Putamen (tissue), 1 donor: Measurements from ENCODE around the gene RAB31.

ENCODE experiments used
- DNase-seq: peaks from one replicate; pipeline ENCODE4 v3.0.0-alpha.2; 2016; ENCODE audit warnings: low spot score

The RAB31 gene

DNA sequence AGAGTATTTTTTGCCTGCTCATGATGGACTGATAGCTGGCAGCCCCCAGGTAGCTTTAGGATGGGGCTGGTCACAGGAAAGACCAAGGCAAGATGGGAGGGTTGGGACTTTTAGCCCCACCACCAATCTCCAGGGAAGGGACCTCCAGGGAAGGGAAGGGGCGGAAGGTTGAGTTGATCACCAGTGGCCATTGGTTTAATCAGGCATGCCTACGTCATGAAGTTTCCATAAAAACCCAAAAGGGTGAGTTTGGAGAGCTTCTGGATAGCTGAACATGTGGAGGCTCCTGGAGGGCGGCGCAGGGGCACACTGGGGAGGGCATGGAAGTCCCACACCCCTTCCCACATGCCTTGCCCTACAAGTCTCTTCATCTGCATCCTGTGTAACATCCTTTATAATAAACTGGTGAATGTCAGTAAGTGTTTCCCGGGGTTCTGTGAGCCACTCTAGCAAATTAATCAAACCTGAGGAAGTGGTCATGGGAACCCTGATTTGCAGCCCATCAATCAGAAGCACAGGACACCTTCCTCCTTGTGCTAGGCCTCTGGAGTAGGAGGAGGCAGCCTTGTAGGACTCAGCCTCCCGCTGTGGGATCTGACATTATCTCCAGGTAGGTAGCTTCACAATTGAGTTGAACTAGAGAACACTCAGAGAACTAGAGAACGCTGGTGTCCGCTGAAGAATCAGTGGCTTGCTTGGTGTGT, 30.3 kb downstream of the RAB31 start:
- DNase-seq = no peak

DNA sequence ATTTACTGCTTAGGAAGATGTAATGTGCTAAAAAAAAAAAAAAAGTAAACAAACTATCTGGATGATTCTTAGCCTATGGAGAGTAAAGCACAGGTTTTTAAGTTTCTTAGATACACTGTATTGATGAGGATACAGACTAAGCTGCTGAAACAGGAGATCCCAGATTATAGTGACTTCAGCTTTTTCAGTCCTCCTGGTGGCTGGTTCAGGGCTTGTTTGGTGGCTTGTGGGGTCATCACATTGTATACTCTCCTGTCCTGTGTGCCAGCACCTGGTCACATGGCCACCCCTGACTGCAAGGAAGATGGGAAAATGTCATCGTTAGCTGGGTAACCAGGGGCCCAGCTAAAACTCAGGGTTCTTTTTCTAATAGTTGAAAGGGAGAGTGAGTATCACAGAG, 31.4 kb downstream of the RAB31 start:
- no peak for DNase-seq

DNA sequence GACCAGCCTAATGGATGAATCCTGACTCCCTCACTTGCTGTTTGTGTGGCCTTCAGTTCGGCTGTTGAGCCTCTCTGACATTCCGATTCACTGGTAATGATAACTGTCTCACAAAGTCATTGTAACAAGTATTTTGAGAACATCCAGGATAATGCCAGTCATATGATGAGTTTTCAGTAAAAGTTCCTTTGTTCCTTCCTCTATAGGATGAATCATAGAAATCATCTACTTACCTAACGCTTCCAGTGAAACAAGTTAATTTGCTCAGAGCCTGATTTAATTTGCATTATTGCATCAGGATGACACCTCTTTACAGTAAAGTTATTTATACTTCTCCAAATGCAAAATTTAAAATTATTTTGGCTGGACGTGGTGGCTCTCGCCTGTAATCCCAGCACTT, 32.0 kb downstream of the RAB31 start:
- DNase-seq = peak; percentile 39

DNA sequence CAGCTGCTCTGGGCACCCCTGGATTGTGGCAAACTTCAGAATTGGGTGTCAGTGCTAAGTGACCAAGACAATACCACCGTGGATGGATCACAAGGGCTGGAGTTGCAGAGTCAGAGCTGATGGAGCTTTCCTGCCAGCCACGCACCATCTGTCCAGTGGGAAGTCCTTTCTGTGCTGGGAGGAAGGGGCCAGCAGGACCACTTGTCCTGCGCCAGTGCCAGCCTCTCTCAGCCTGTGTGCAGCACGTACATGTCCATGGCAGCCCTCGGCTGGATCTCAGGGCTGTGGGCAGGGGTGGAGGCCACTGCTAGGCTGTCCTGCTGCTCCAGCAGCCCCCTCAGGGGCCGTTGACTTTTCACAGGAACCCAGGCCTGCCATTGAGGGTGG, 33.3 kb downstream of the RAB31 start:
- DNase-seq = no peak

DNA sequence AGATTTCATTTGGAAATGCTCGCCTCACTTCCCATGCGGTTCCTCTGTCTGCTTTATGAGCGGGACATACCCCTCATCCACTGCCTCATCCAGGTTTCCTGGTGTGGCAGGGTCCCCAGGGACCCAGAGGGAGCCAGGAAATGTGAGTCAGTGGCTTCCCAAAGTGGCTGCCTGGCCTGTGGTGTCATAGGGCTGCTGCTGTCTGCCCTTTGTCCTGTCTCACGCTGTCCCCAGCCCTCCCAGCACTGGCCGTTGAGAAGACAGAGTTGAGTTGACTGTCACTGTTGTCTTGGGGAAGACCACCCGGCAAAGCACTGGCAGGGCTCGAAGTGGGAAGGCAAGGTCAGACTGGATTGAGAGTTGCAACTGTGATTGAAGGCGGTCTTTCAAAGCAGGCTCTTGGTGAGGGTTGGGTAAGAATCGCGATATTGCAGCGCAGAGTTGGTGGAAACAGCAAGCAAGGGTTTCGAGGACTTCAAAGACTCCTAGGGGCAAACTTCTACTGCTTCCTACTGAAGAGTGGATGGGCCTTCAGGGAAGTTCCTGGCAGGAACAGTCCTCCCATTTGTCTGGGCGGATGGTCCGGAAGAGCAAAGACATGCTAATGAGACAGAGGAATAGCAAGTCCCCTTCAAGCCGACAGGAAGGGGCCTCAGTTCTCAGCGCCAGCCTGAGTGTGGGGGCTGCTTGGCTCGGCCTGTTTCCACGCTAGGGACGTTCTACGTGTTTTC, 33.9 kb downstream of the RAB31 start:
- DNase-seq = no peak

DNA sequence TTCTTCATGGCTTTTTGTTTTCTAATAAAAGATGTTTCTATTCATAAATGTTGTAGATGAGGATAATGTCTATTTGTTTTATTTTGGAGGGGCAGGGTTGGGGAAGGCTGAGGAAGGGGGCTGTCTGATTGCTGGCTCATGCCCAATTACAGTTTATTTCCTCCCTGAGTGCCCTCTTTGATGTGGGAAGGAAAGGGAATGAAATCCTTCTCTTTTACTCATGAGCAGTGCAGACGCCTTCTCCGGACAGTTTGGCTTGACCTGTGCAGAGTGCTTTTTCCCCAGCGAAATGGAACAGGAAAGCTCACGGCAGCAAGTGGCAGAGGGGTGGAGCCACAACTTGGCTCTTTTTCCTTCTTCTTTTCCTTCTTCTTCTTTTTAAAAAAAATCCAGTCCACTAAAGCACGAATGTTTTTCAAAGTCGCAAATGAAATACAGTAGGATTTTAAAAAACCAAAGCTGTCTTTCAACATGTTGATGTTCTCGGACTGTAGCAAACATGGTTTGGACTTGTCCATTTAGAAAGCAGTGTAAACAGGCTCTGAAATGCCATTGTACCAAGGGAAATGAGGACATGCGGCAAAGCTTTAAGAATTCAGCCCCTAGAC, 34.5 kb downstream of the RAB31 start:
- DNase-seq = no peak

DNA sequence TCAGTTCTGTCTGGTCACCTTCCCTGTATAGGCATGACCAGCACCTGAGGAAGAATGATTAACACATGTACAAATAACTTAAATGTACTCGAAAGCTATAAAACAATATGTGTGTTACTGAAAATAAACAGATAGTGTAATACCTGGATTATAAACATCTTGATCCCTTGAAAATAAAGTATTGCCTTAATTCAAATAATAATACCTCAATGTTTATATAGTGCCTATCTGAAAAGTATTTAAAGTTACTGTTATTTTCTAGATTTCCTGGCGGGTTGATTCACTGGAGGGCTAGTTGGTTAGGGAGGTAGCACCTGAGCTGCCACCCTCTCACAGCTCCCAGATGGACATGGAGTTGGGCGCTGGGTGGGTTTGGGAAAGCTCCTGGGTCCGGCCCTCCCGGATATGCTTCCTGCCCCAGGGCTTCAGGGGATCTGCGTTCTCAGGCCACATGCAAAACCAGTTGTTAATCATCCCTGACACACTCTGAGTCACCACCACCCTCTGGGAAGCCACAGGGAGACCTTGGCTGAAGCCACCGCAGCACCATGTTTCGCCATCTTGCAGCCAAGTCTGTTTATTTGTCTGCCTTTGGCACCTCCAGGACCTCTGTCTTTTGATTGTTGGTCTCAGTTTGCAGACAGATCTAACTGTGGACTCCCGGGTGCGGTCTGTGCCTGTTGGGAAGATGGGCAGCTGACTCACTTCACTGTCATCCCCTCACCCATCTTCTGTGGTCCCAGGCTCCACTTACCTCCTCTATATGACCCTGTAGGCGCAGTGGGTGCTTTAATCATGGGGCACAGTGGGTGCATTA, 35.3 kb downstream of the RAB31 start:
- no peak for DNase-seq

DNA sequence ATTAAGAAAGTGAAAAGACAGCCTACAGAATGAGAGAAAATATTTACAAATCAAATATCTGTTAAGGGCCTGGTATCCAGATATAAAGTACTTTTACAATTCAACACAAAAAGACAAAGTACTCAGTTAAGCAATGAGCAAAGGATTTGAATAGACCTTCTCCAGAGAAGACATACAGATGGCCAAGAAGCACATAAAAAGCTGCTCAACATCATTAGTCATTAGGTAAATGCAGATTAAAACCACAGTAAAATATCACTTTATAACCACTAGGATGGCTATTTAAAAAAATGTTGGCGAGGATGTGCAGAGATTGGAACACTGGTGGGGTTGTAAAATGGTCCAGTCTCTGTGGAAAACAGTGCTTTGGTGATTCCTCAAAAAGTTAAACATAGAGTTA, 38.9 kb downstream of the RAB31 start:
- DNase-seq = no peak

DNA sequence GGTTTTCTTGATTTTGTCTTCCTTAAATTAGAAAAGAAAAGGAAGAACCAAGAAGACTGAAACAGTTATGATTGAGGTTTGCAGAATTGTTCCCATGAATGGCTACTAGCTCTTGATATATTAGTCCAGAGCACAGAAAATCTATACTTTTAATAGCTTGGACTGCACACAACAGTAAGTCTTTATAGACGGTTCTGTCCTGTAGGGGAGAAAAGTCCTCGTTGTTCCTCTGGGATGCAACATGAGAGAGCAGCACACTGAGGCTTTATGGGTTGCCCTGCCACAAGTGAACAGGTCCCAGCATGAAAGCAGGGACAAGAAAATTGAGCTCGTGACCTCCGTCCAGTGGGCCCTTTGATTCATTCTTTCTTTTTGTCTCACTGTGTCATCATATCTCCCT, 41.5 kb downstream of the RAB31 start:
- DNase-seq = no peak

DNA sequence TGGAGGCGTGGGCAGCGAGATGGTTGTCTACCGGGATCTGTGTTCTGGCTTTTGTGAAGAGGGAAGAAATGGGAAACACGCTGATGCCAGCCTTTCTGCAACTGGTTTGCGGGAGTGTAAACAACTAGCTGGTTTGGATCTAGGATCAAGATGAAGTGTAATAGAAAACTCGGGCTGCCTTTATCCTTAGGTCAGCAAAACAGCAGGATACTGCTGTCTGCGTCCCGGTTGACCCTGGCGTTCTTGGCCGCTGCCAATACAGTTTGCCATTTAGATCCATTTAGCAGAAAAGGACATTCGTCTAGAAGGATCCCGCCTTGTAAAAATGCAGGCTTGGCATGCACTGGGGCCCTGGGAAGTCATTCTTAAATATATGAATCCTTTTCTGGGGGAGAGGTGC, 42.0 kb downstream of the RAB31 start:
- no peak for DNase-seq

DNA sequence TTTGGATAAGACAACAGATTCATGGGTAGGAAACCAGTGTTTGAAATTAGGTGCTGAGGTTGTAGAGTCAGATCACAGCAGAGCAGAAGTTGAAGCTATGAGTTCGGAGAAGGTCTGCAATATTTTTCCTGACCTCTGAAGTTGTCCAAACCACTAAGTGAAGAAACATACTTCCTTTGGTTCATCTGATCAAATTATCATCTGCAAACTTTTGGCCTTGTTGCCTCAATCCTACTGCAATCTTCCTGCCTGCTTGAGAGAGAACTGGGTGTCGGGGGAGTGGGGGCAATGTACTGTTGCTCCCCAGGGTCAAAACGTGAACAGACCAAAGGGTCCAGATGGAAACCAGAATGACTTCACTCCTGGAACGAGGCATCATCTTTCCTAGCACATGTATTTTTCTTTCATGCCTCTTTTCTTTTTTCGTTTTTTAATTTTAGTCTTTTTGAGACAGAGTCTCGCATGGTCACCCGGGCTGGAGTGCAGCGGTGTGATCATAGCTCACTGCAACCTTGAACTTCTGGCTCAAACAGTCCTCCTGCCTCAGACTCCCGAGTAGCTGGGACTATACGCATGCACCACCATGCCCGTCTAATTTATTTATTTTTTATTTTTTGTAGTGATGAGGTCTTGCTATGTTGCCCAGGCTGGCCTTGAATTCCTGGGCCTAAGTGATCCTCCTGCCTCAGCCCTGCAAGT, 42.7 kb downstream of the RAB31 start:
- no peak for DNase-seq

DNA sequence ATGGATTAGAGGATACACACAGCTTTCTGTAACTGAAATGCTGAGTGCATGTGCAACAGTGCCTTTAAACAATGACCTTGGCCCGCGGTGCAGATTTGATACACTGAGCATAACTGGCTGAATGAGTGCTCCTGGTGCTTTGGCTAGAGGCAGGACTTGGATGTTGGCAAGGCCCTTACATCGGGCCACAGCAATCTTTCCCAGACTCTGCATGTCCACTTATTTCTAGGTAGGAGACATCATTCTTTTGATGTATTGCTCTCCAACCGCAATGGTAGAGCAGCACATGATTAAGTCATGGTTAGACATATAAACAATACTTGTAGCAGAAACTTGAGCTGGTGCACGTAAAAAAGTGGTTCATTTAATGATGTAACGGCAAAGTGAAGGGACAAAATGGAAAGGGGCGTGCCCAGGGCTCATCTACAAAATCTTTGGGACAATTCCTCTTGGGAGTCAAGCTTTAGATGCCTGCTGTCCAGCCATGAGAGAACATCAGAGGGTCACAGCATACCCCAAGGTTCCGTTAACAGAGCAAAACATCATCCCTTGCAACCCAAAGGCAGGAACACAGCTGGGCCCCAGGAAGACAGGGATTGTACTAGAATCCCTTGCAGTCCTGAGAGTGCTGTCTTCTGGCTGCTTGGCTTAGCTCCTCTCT, 43.4 kb downstream of the RAB31 start:
- DNase-seq = no peak

DNA sequence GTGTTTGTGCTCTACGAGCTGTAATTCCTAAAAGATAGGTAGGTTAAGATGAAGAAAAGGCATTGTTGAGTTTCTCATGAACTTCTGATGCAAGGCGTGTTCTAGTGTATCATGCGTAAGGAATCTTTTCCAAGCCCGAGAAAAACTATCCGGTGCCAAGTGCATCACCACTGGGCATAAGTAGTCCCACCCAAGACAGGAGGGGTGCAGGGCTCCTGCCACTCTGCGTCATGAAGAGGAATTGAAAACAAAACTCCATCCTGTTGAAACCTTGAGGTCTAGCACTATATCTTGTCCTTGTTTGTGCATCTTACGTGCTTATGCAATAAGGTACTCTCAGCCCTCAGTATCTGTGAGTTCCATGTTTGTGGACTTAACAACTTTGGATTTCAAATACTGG, 45.7 kb downstream of the RAB31 start:
- no peak for DNase-seq

DNA sequence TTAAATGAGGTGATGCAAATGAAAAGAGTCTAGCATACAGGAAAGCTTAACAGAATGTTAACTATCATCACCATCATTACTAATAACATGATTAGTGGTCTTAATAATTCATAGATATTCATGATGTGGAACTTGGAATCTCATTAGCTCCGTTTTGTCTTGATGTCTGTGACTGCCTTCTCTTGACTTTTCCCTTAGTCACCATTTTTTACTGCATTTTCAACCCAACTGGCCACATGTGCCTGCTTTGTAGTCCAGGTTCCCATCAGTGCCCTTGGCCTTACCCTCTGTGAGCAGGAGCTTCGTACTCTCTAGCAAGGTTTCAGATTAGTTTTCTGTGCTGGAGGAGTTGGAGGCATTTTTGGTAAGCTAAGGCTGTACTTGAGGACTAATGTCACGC, 47.0 kb downstream of the RAB31 start:
- no peak for DNase-seq

DNA sequence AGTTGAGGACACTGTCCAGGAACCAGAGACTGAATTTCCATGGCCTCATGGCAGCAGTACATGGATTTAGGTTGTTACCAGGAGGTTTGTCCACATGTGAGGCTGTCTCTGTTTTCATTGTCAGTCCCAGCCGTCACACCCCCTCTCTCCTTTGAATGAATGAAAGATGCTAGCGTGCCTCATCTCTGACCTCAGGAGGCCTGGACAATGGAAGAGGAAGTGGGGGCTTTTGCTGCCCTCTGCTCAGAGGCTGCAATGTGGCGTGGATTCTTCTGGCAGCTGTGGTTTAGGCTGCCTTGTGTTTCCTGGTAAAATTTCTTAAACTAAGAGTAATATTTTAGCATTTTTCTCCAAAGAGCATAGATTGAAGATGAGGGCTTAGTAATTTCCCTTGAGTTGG, 47.5 kb downstream of the RAB31 start:
- DNase-seq = no peak

DNA sequence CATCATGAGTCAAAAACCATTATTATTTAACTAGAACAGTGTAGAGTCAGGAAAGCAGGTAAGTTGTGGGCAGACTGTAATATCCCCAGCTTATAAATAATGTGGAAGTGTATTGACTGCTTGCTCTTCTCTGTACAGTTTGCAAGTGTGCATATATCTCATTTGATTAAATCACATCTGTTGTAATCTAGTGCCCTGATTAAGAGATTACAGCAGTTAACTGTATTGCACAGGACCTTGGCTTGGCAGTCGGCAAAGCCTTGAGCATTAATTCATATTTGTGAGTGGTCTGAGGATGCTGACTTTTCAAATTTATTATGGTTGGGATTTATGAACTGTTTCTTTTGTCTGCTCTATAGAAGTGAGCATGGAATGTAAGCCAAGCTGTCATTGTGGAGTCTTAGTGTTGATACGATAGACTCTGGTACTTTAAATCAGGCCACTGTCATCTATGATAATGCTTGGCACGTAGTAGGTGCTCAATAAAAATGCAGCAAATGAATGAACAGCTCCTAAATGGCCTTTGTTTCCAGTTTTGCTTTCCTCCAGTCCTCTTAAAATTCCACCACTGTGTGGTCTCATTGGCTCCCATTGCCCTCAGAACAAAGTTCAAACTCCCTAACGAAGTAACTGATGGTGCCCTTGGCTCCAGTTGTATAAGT, 48.3 kb downstream of the RAB31 start:
- no peak for DNase-seq

DNA sequence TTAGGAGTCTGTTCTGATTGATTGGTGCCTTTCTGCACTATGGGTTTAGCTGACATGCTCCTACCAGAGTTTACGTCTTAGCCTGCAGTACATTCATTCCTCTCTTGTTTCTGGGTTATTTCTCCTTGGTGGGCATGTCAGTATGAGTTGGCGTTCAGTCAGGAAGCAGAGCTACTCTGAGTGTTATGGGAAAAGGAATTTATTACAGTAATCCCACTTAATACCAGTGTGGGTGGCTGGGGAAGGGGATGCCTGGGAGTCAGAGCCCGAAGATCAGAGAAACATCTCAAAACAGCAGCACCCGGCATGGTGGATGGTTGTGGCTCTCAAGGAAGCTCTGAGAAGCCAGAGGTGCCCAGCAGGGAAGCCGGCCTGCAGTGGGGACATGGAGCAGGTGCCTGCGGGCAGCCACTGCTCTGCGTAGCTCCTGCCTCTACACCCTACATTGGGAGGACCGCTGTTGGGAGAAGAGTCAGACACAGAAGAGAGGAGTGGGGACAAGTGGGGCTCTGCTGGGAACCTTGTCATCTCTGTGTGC, 48.9 kb downstream of the RAB31 start:
- no peak for DNase-seq

DNA sequence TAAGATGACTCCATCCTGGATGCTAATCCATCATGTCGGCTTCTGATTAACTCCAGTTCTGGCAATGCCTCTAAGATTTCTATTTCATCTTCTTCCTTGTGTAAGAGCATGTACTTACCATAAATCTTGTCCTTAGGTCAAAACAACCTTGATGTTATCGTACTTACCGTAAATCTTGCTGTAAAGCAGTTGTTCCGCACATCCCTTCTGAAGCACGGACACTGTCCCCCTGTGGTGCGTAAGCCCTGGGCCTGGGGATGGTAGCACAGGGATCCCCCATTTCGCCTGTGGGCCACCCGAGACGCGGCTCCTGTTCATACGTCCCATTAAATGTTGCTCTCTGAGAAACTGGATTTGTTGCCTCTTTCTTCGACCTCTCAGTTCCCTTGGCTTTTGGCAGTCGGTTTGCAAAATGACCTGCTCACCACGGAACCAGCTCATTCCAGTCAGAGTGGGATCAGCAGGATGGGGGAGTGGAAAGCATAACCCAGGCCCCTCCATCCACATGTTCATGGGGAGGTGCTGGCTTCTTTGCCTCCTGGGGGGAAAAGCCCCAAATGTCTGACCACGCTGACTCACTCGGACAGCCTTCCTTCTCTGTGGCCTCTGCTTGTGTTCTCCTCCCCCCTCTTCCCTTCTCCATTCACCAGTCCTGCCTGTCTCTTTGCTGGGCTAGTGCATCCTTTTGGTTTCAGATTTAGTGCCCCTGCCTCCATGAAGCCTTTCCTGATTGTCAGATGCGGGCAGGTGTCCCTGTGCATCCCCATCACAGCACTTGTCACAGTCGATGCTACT, 49.9 kb downstream of the RAB31 start:
- no peak for DNase-seq

DNA sequence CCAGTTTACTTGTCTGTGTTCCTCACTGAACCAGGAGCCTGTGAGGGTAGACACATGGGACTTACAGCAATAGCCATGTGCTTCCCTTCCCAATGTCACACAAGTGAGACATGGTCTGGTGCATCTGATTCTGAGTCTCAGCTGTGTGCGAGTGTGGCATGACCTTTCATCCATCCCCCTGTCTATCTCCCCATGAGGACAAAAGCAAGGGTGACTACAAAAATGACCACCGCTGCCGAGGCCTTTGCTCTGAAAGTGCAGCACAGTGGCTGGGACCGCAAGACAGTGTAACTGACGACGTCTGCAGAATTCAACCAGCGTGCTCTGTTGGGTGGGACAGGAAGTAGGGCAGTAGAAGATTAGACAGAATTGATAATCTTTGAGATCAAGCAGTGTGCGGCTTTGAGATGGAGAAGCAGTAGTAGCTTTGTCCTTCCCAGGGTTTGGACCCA, 50.5 kb downstream of the RAB31 start:
- DNase-seq = no peak

DNA sequence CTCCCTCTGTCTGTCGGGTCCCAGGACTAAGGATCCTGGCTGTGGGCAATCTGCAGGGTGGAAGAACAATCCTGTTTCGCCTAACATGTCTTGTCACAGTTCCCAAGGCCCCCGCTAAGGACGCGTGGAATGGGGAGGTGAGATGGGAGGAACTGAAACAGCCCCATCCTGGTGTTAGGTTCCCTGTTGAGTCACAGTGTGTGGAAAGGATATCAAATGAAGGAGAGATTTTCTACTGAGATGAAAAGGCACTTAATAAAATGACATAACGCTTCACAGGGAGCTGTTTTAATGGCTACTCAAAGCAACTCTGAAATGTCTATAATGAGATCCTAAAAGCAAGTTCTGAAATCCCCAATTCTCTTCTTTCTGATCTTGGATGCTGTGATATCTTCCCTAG, 52.5 kb downstream of the RAB31 start:
- DNase-seq = no peak
